ENCODE measurements around the gene LINGO4. TPM values are rescaled to one million over a fixed set of nuclear protein-coding genes. Genes with fewer than 3 reads are reported as not detected.

LINGO4 gene
- total and polyA plus RNA-seq, 10 of the 15 experiments (the other 5 are each of a cell fraction or from before 2014, with no cell fraction given) = not detected

DNA sequence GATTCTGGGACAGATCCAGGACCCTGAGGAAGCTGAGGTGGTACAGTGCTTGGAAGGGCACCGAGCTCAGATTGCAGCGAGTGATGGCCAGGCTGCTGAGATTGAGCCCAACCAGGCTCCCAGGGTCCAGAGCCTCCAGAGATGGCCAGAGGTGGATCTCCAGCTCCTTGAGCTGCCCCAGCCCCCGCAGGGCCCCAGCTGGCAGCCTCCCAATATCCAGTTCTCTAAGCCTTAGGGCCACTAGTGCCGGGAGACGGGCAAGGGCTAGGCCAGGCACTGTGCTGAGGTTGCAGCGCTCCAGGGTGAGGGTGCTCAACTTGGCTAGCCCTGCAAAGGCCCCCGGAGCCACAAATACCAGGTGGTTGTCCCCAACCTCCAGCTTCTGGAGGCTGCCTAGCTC, 3.4 kb downstream of the LINGO4 start:
- Histone ChIP-seq H3K9me3 (replicated peaks; ENCODE audit: control insufficient read depth, insufficient read depth, low read length) (no peaks in the 10 kb centered on the region), H3K27ac (ENCODE audit: control insufficient read depth, insufficient read depth) (no peak overlapping the region), H3K4me3 (no peak overlapping the region), H3K9ac (ENCODE audit: control insufficient read depth, insufficient read depth, low read length) (no peak overlapping the region), H3K4me2 (ENCODE audit: control insufficient read depth, insufficient read depth) (no peak overlapping the region), H3K36me3 (ENCODE audit: control insufficient read depth in 2 of 2, insufficient read depth in 2 of 2, low read length in 1 of 2) (no peaks in the 10 kb centered on the region), H3K27me3 (replicated peaks in 1 of 2; ENCODE audit: control insufficient read depth in 2 of 2, insufficient read depth in 2 of 2, low read length in 1 of 2) (peaks cover 0 to 11% of the 10 kb centered on the region in 2 experiments; a peak in 2 of 4 replicates), H4K20me1 (ENCODE audit: control insufficient read depth, insufficient read depth) (no peaks in the 10 kb centered on the region), H3K79me2 (ENCODE audit: control insufficient read depth, insufficient read depth, low read length) (no peaks in the 10 kb centered on the region), H2AFZ (ENCODE audit: control insufficient read depth, low read depth, low read length) (no peak overlapping the region), H3K4me1 (ENCODE audit: control insufficient read depth, insufficient read depth, low read length) (peaks cover 6% of the 10 kb centered on the region; the same call in 1 of the 2 replicates)
- TF ChIP-seq SMC3 (IDR thresholded peaks at IDR 0.05; ENCODE audit: borderline replicate concordance, low read length) (no peak), BACH1 (IDR thresholded peaks at IDR 0.05; ENCODE audit: borderline replicate concordance) (no peak), POLR2AphosphoS5 (IDR thresholded peaks at IDR 0.05; ENCODE audit: low read length) (no peak), TCF3 (IDR thresholded peaks at IDR 0.05; ENCODE audit: borderline replicate concordance, insufficient read depth, low read depth, low read length) (no peak), HSF1 (IDR thresholded peaks at IDR 0.05; ENCODE audit: low read depth, low read length) (no peak), ZNF687 (IDR thresholded peaks at IDR 0.05) (no peak), SRF (IDR thresholded peaks at IDR 0.05; ENCODE audit: low read depth in 2 of 2, low read length in 2 of 2) (no peak), MXI1 (IDR thresholded peaks at IDR 0.05; ENCODE audit: low read depth, low read length) (no peak), POLR2AphosphoS2 (IDR thresholded peaks at IDR 0.05; ENCODE audit: low read depth, low read length) (no peak), FOS (IDR thresholded peaks at IDR 0.05; ENCODE audit: borderline replicate concordance, extremely low read depth, insufficient read length) (no peak), TBL1XR1 (IDR thresholded peaks at IDR 0.05; ENCODE audit: low read depth, low read length) (no peak), IRF3 (IDR thresholded peaks at IDR 0.05) (no peak), SREBF1 (IDR thresholded peaks at IDR 0.05; ENCODE audit: low read length) (no peak)
- TF ChIP-seq, protein P1, sequence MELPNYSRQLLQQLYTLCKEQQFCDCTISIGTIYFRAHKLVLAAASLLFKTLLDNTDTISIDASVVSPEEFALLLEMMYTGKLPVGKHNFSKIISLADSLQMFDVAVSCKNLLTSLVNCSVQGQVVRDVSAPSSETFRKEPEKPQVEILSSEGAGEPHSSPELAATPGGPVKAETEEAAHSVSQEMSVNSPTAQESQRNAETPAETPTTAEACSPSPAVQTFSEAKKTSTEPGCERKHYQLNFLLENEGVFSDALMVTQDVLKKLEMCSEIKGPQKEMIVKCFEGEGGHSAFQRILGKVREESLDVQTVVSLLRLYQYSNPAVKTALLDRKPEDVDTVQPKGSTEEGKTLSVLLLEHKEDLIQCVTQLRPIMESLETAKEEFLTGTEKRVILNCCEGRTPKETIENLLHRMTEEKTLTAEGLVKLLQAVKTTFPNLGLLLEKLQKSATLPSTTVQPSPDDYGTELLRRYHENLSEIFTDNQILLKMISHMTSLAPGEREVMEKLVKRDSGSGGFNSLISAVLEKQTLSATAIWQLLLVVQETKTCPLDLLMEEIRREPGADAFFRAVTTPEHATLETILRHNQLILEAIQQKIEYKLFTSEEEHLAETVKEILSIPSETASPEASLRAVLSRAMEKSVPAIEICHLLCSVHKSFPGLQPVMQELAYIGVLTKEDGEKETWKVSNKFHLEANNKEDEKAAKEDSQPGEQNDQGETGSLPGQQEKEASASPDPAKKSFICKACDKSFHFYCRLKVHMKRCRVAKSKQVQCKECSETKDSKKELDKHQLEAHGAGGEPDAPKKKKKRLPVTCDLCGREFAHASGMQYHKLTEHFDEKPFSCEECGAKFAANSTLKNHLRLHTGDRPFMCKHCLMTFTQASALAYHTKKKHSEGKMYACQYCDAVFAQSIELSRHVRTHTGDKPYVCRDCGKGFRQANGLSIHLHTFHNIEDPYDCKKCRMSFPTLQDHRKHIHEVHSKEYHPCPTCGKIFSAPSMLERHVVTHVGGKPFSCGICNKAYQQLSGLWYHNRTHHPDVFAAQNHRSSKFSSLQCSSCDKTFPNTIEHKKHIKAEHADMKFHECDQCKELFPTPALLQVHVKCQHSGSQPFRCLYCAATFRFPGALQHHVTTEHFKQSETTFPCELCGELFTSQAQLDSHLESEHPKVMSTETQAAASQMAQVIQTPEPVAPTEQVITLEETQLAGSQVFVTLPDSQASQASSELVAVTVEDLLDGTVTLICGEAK (IDR thresholded peaks at IDR 0.05; ENCODE audit: borderline replicate concordance) = no peak
- in situ Hi-C loops (cut with MboI) (no loop called here), intact Hi-C loops (cut with micrococcal nuclease; ENCODE audit: unreplicated experiment) (no loop called here)
- no peak for ATAC-seq
- RAD21 ChIA-PET (ENCODE audit: unreplicated experiment) = no interaction called here
- SMC1A ChIA-PET (ENCODE audit: uncharacterized antibody, unreplicated experiment) = interaction anchor here (1.4 kb wide), 1 partner anchor 34 kb away, joined by 4 read pairs; no protein-coding TSS in a partner anchor
- BruUV-seq (replicated peaks) = no TSS peak
- CTCF ChIA-PET = interaction anchor here (1.5 kb wide), 1 partner anchor 12 kb away, joined by 4 read pairs; no protein-coding TSS in a partner anchor
- no peak for DNase-seq (ENCODE audit: low read depth, low spot score)
- 46% methylated on average over 7 of the region's 7 CpGs for WGBS (ENCODE audit: insufficient coverage, insufficient replicate concordance, low lambda C conversion rate, missing lambda C conversion rate)
- no peak for FAIRE-seq
- POLR2A ChIA-PET = interaction anchor here (0.6 kb wide), 1 partner anchor 40 kb away, joined by 3 read pairs; no protein-coding TSS in a partner anchor

Measured in GM12878 (cell line).